IMR-90 (cell line): ENCODE measurements around the gene KLF2. TPM values are rescaled to one million over a fixed set of nuclear protein-coding genes. Genes with fewer than 3 reads are reported as not detected.
A peak's percentile ranks its signal among the peaks of the same experiment; 100 is the strongest.

ENCODE experiments used
- ATAC-seq: fragments of 200-7000 bp; cut with Tn5 transposase; 2 replicates; pipeline ENCODE4 v1.9.1; 2020; ENCODE audit warnings: low read depth, mild to moderate bottlenecking, moderate library complexity
- BruUV-seq: library from RNA; stranded (reverse); fragments of 400-500 nt; replicated peaks from 2 replicates; lab custom pipeline; 2021; lab: Mats Ljungman, UMichigan
- CTCF ChIA-PET: fragments of 300-600 bp; formaldehyde crosslinking; extraction: SDS; loops from one replicate; lab custom pipeline; 2021; ENCODE audit warnings: antibody characterized with exemption; lab: Yijun Ruan, JAX
- POLR2A ChIA-PET: fragments of 300-600 bp; sonication (Branson Sonifier 250); formaldehyde crosslinking; loops from one replicate; lab custom pipeline; 2022; ENCODE audit warnings: antibody characterized with exemption; ENCODE audit not compliant: unreplicated experiment; lab: Charles Lee
- DNase-seq: peaks from one replicate; pipeline ENCODE4 v3.0.0; 2013
- H2AFZ ChIP-seq: replicated peaks from 2 replicates; pipeline ENCODE3; 2013; ENCODE audit warnings: low read length, mild to moderate bottlenecking; ENCODE audit not compliant: poor library complexity
- H2AK5ac ChIP-seq: 2 replicates; pipeline ENCODE4 v1.6.1; 2013; ENCODE audit warnings: low read depth, low read length, inconsistent platforms
- H2AK9ac ChIP-seq: replicated peaks from 2 replicates; pipeline ENCODE3; 2013; ENCODE audit warnings: mild to moderate bottlenecking, low read depth, low read length, moderate library complexity; ENCODE audit not compliant: poor library complexity
- H2BK120ac ChIP-seq: 2 replicates; pipeline ENCODE4 v1.6.1; 2013; ENCODE audit warnings: low read depth, low read length, inconsistent platforms
- H2BK15ac ChIP-seq: 3 replicates; pipeline ENCODE4 v1.6.1; 2013; ENCODE audit warnings: low read depth, low read length, inconsistent platforms
- H2BK20ac ChIP-seq: 2 replicates; pipeline ENCODE4 v1.6.1; 2013; ENCODE audit warnings: low read depth, mild to moderate bottlenecking, inconsistent platforms, low read length, moderate library complexity
- H2BK5ac ChIP-seq: 2 replicates; pipeline ENCODE4 v1.6.1; 2013; ENCODE audit warnings: mild to moderate bottlenecking, low read depth, low read length, inconsistent platforms; ENCODE audit not compliant: poor library complexity, severe bottlenecking
- H3K14ac ChIP-seq: replicated peaks from 2 replicates; pipeline ENCODE4 v1.6.1; 2013; ENCODE audit warnings: low read depth, low read length, inconsistent platforms
- H3K18ac ChIP-seq: 2 replicates; pipeline ENCODE4 v1.6.1; 2013; ENCODE audit warnings: low read depth, low read length, control low read depth
- H3K23ac ChIP-seq: 2 replicates; pipeline ENCODE4 v1.6.1; 2013; ENCODE audit warnings: low read depth, low read length, inconsistent platforms
- H3K27ac ChIP-seq: 2 replicates; pipeline ENCODE4 v1.5.1; 2013; ENCODE audit warnings: mild to moderate bottlenecking, control low read depth, low read length; ENCODE audit not compliant: insufficient read depth
- H3K27me3 ChIP-seq: 2 replicates; pipeline ENCODE4 v1.6.1; 2013; ENCODE audit warnings: low read length; ENCODE audit not compliant: control insufficient read depth, insufficient read depth
- H3K36me3 ChIP-seq: 2 replicates; pipeline ENCODE4 v1.6.1; 2013; ENCODE audit warnings: low read length, mixed read lengths; ENCODE audit not compliant: control insufficient read depth, insufficient read depth
- H3K4ac ChIP-seq: 2 replicates; pipeline ENCODE4 v1.6.1; 2013; ENCODE audit warnings: low read depth, low read length, inconsistent platforms
- H3K4me1 ChIP-seq: 2 replicates; pipeline ENCODE4 v1.6.1; 2013; ENCODE audit warnings: low read length, mixed read lengths; ENCODE audit not compliant: control insufficient read depth, insufficient read depth
- H3K4me2 ChIP-seq: 2 replicates; pipeline ENCODE4 v1.6.1; 2013; ENCODE audit warnings: low read depth, mild to moderate bottlenecking, control low read depth, low read length, moderate library complexity
- H3K4me3 ChIP-seq: 2 replicates; pipeline ENCODE4 v1.5.1; 2013; ENCODE audit warnings: low read depth, mild to moderate bottlenecking, control low read depth, low read length, moderate library complexity; ENCODE audit not compliant: insufficient read depth
- H3K56ac ChIP-seq: 2 replicates; pipeline ENCODE4 v1.6.1; 2013; ENCODE audit warnings: low read length, inconsistent platforms; ENCODE audit not compliant: insufficient read depth; ENCODE audit errors: extremely low read depth
- H3K79me1 ChIP-seq, 2 experiments: 2 replicates each; pipeline ENCODE4 v1.6.1; 2013; ENCODE audit warnings: low read length in 2 of 2, inconsistent platforms in 1 of 2, low read depth in 1 of 2
- H3K9ac ChIP-seq: 2 replicates; pipeline ENCODE4 v1.6.1; 2013; ENCODE audit warnings: low read depth, low read length, control low read depth
- H3K9me1 ChIP-seq: 2 replicates; pipeline ENCODE4 v1.6.1; 2013; ENCODE audit warnings: low read length, inconsistent platforms; ENCODE audit not compliant: insufficient read depth
- H3K9me3 ChIP-seq: 2 replicates; pipeline ENCODE4 v1.6.1; 2013; ENCODE audit warnings: low read length; ENCODE audit not compliant: control insufficient read depth, insufficient read depth
- H4K20me1 ChIP-seq: 2 replicates; pipeline ENCODE4 v1.6.1; 2013; ENCODE audit warnings: low read length, inconsistent platforms; ENCODE audit not compliant: insufficient read depth
- H4K5ac ChIP-seq: 2 replicates; pipeline ENCODE4 v1.6.1; 2013; ENCODE audit warnings: mild to moderate bottlenecking, low read depth, low read length, control low read depth
- H4K8ac ChIP-seq, 2 experiments: 2 replicates each; pipeline ENCODE4 v1.6.1; 2013; ENCODE audit warnings: low read depth in 2 of 2, low read length in 2 of 2, control low read depth in 1 of 2, inconsistent platforms in 1 of 2
- H4K91ac ChIP-seq: 2 replicates; pipeline ENCODE4 v1.6.1; 2013; ENCODE audit warnings: low read depth, low read length, inconsistent platforms; ENCODE audit not compliant: insufficient read depth
- BHLHE40 ChIP-seq: fragments of 150-350 bp; IDR thresholded peaks from 2 replicates; pipeline ENCODE4 v1.6.1; 2016; ENCODE audit warnings: mild to moderate bottlenecking, low read depth, low read length
- CEBPB ChIP-seq: IDR thresholded peaks from 2 replicates; pipeline ENCODE4 v1.6.1; 2012; ENCODE audit warnings: low read depth, low read length, improper control_type of control experiment
- CHD1 ChIP-seq: IDR thresholded peaks from 2 replicates; pipeline ENCODE4 v1.6.1; 2012; ENCODE audit warnings: low read depth, low read length, improper control_type of control experiment
- FOS ChIP-seq: fragments of 150-350 bp; IDR thresholded peaks from 2 replicates; pipeline ENCODE4 v1.6.1; 2016; ENCODE audit warnings: low read depth, low read length
- MAFK ChIP-seq: IDR thresholded peaks from 2 replicates; pipeline ENCODE4 v1.6.1; 2012; ENCODE audit warnings: low read depth, low read length, improper control_type of control experiment
- MAZ ChIP-seq: IDR thresholded peaks from 2 replicates; pipeline ENCODE4 v1.6.1; 2012; ENCODE audit warnings: low read depth, mild to moderate bottlenecking, low read length, improper control_type of control experiment, moderate library complexity, borderline replicate concordance
- MXI1 ChIP-seq: IDR thresholded peaks from 2 replicates; pipeline ENCODE4 v1.6.1; 2012; ENCODE audit warnings: low read depth, mild to moderate bottlenecking, low read length, moderate library complexity, borderline replicate concordance
- NFE2L2 ChIP-seq: fragments of 150-350 bp; IDR thresholded peaks from 2 replicates; pipeline ENCODE4 v1.6.1; 2016; ENCODE audit warnings: low read depth, mild to moderate bottlenecking, low read length
- POLR2A ChIP-seq: IDR thresholded peaks from 2 replicates; pipeline ENCODE4 v1.6.1; 2012; ENCODE audit warnings: mild to moderate bottlenecking, low read depth, low read length
- RAD21 ChIP-seq: IDR thresholded peaks from 2 replicates; pipeline ENCODE4 v1.6.1; 2012; ENCODE audit warnings: low read length, improper control_type of control experiment
- RCOR1 ChIP-seq: IDR thresholded peaks from 2 replicates; pipeline ENCODE4 v1.6.1; 2012; ENCODE audit warnings: mild to moderate bottlenecking, low read length, improper control_type of control experiment; ENCODE audit not compliant: insufficient replicate concordance
- WGBS, 2 experiments: methylation state at CpG; one replicate each; pipeline versions ENCODE4 v1.1.5 to v1.1.7; 2013; ENCODE audit warnings: missing lambda C conversion rate in 2 of 2; ENCODE audit not compliant: insufficient read length in 1 of 2; ENCODE audit errors: extremely low coverage in 2 of 2; 5-methylcytosine and 5-hydroxymethylcytosine counted together
- dilution Hi-C: fragments of 300-500 bp; cut with HindIII; formaldehyde crosslinking; loops from one replicate; pipeline ENCODE4 v1.14.3; 2018; ENCODE audit warnings: low sequenced_read_pairs; ENCODE audit not compliant: unreplicated experiment
- in situ Hi-C: fragments of 300-500 bp; cut with MboI; formaldehyde crosslinking; loops from 3 replicates; pipeline ENCODE4 v1.14.3; 2019; ENCODE audit warnings: low sequenced_read_pairs, inconsistent platforms, mixed read lengths
- intact Hi-C: fragments of 100-400 bp; cut with micrococcal nuclease; formaldehyde crosslinking; loops from 2 replicates; pipeline ENCODE4 v1.10.0; 2022
- polyA plus RNA-seq, 3 experiments: library from polyadenylated mRNA; depleted of rRNA; stranded (reverse); fragments of >200 nt; gene quantifications; 2 replicates each; pipeline ENCODE4 v1.2.3, GENCODE V29; 2012; ENCODE audit warnings: low replicate concordance in 1 of 3
- total RNA-seq: library from RNA; depleted of rRNA; stranded (reverse); fragments of >200 nt; gene quantifications from 2 replicates; pipeline ENCODE4 v1.2.3, GENCODE V29; 2012
- TF ChIP-seq, protein P1 (sequence below): fragments of 150-350 bp; IDR thresholded peaks from 2 replicates; pipeline ENCODE4 v1.6.1; 2016; ENCODE audit warnings: low read depth, mild to moderate bottlenecking, low read length, moderate library complexity, borderline replicate concordance
- TF ChIP-seq, protein P2 (sequence below): fragments of 150-350 bp; IDR thresholded peaks from 2 replicates; pipeline ENCODE4 v1.6.1; 2017; ENCODE audit warnings: mild to moderate bottlenecking, antibody characterized with exemption, low read length, low read depth
- TF ChIP-seq, protein P3 (sequence below): conservative IDR thresholded peaks from 2 replicates; pipeline ENCODE4 v1.5.1; 2012; ENCODE audit warnings: mild to moderate bottlenecking, low read depth, low read length, improper control_type of control experiment

Gene KLF2
- total and polyA plus RNA-seq, 2 of the 4 experiments (the other 2 are of a cell fraction) = 1.1 to 34.4 TPM

GRCh38 chr19:16328824-16329482 is 4.3 kb downstream of the KLF2 start:
- Histone ChIP-seq H2BK15ac (no peak overlapping the region), H3K27me3 (no peaks in the 10 kb centered on the region), H4K5ac (no peak overlapping the region), H3K4me2 (peak overlapping the region; percentile 32), H2AFZ (no peak overlapping the region), H3K79me1 (peaks cover 2 to 28% of the 10 kb centered on the region in 2 experiments; a peak in 3 of 4 replicates), H3K4me1 (peaks cover 19% of the 10 kb centered on the region), H3K4ac (peak overlapping the region; percentile 8; the same call in 1 of the 2 replicates), H3K18ac (no peak overlapping the region), H3K9me3 (no peaks in the 10 kb centered on the region), H4K20me1 (peaks cover 42% of the 10 kb centered on the region), H2BK5ac (no peak overlapping the region), H3K9me1 (0 out of 2 replicates have a peak, but pooled peaks cover 3% of the 10 kb centered on the region), H3K4me3 (no peak overlapping the region), H4K91ac (no peak overlapping the region), H3K27ac (peak overlapping the region; percentile 24; the same call in 1 of the 2 replicates), H2BK120ac (no peak overlapping the region), H2BK20ac (no peak overlapping the region), H3K14ac (no peak overlapping the region), H3K23ac (0 out of 2 replicates have a peak overlapping the region, but pooled peaks have one; percentile 45), H3K36me3 (peaks cover 12% of the 10 kb centered on the region), H4K8ac (peak overlapping the region in 1 of 2 experiments; percentile 27; a peak in 1 of 4 replicates), H3K56ac (no peak overlapping the region), H3K9ac (no peak overlapping the region), H2AK5ac (peak overlapping the region; percentile 22; the same call in 1 of the 2 replicates), H2AK9ac (no peak overlapping the region)
- intact Hi-C loops = loop anchor here (2.0 kb wide), 1 partner anchor 82 kb away; no protein-coding TSS in a partner anchor
- dilution Hi-C loops = no loop called here
- no TSS peak for BruUV-seq
- peak; percentile 49 for DNase-seq
- in situ Hi-C loops = no loop called here
- POLR2A ChIA-PET = no interaction called here
- WGBS, 2 experiments = no CpG with 5 or more reads among the region's 11 CpGs
- CTCF ChIA-PET = interaction anchor here (1.3 to 1.4 kb wide), 3 partner anchors 10 to 81 kb away, joined by 3 to 6 read pairs (median 3); no protein-coding TSS in a partner anchor
- ATAC-seq = no peak
- no peak for TF ChIP-seq MXI1
- TF ChIP-seq, protein P1, sequence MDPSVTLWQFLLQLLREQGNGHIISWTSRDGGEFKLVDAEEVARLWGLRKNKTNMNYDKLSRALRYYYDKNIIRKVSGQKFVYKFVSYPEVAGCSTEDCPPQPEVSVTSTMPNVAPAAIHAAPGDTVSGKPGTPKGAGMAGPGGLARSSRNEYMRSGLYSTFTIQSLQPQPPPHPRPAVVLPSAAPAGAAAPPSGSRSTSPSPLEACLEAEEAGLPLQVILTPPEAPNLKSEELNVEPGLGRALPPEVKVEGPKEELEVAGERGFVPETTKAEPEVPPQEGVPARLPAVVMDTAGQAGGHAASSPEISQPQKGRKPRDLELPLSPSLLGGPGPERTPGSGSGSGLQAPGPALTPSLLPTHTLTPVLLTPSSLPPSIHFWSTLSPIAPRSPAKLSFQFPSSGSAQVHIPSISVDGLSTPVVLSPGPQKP = no peak
- no peak for TF ChIP-seq RAD21
- no peak for TF ChIP-seq RCOR1
- TF ChIP-seq BHLHE40 = no peak
- TF ChIP-seq, protein P2, sequence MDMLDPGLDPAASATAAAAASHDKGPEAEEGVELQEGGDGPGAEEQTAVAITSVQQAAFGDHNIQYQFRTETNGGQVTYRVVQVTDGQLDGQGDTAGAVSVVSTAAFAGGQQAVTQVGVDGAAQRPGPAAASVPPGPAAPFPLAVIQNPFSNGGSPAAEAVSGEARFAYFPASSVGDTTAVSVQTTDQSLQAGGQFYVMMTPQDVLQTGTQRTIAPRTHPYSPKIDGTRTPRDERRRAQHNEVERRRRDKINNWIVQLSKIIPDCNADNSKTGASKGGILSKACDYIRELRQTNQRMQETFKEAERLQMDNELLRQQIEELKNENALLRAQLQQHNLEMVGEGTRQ = peak; percentile 23; the same call in 1 of the 2 replicates
- TF ChIP-seq MAZ = peak; percentile 25; the same call in 1 of the 2 replicates
- no peak for TF ChIP-seq MAFK
- 0 out of 2 replicates have a peak, but pooled peaks have one; percentile 5 for TF ChIP-seq FOS
- TF ChIP-seq NFE2L2 = no peak
- TF ChIP-seq CHD1 = no peak
- peak; percentile 23; the same call in 1 of the 2 replicates for TF ChIP-seq CEBPB
- TF ChIP-seq, protein P3, sequence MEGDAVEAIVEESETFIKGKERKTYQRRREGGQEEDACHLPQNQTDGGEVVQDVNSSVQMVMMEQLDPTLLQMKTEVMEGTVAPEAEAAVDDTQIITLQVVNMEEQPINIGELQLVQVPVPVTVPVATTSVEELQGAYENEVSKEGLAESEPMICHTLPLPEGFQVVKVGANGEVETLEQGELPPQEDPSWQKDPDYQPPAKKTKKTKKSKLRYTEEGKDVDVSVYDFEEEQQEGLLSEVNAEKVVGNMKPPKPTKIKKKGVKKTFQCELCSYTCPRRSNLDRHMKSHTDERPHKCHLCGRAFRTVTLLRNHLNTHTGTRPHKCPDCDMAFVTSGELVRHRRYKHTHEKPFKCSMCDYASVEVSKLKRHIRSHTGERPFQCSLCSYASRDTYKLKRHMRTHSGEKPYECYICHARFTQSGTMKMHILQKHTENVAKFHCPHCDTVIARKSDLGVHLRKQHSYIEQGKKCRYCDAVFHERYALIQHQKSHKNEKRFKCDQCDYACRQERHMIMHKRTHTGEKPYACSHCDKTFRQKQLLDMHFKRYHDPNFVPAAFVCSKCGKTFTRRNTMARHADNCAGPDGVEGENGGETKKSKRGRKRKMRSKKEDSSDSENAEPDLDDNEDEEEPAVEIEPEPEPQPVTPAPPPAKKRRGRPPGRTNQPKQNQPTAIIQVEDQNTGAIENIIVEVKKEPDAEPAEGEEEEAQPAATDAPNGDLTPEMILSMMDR = no peak
- TF ChIP-seq POLR2A = peak; percentile 83
